Caco-2 (cell line): Measurements from ENCODE around the gene NEK7. TPM values are rescaled to one million over a fixed set of nuclear protein-coding genes. Genes with fewer than 3 reads are reported as not detected.

Experiments used
- BruUV-seq: library from RNA; stranded (reverse); fragments of 400-500 nt; replicated peaks from 2 replicates; lab custom pipeline; 2021; lab: Mats Ljungman, UMichigan
- CTCF ChIA-PET: fragments of 300-600 bp; sonication (Branson Sonifier 250); formaldehyde crosslinking; loops from one replicate; lab custom pipeline; 2022; ENCODE audit warnings: antibody characterized with exemption; lab: Charles Lee
- POLR2A ChIA-PET: fragments of 300-600 bp; sonication (Branson Sonifier 250); formaldehyde crosslinking; loops from one replicate; lab custom pipeline; 2022; ENCODE audit warnings: antibody characterized with exemption; lab: Charles Lee
- DNase-seq, 2 experiments: peaks; one replicate each; pipeline versions ENCODE4 v3.0.0 to v3.0.0-alpha.2; 2020 to 2022
- H3K27me3 ChIP-seq: replicated peaks from 2 replicates; pipeline ENCODE4 v1.6.0; 2011; ENCODE audit warnings: low read length; ENCODE audit not compliant: control insufficient read depth, insufficient read depth
- H3K36me3 ChIP-seq: 2 replicates; pipeline ENCODE4 v1.5.1; 2011; ENCODE audit warnings: low read length; ENCODE audit not compliant: control insufficient read depth, insufficient read depth
- H3K4me1 ChIP-seq: fragments of 250-450 bp; sonication (Bioruptor Pico); 2 replicates; pipeline ENCODE4 v1.5.1; 2020; ENCODE audit warnings: mild to moderate bottlenecking
- H3K4me3 ChIP-seq: 2 replicates; pipeline ENCODE4 v1.5.1; 2011; ENCODE audit warnings: low read depth, mild to moderate bottlenecking, control low read depth, low read length
- H3K9me3 ChIP-seq: fragments of 250-450 bp; sonication (Bioruptor Pico); 2 replicates; pipeline ENCODE4 v1.5.1; 2020; ENCODE audit warnings: mild to moderate bottlenecking, moderate library complexity
- H3K27ac Mint-ChIP-seq: one replicate; pipeline ENCODE4 v1.8.0; 2022; ENCODE audit warnings: mixed read lengths; ENCODE audit not compliant: unreplicated experiment
- H3K27me3 Mint-ChIP-seq: one replicate; pipeline ENCODE4 v1.8.0; 2022; ENCODE audit warnings: mixed read lengths; ENCODE audit not compliant: insufficient read depth, unreplicated experiment
- H3K36me3 Mint-ChIP-seq: one replicate; pipeline ENCODE4 v1.8.0; 2022; ENCODE audit warnings: mild to moderate bottlenecking, mixed read lengths; ENCODE audit not compliant: insufficient read depth, unreplicated experiment
- H3K4me1 Mint-ChIP-seq: one replicate; pipeline ENCODE4 v1.8.0; 2022; ENCODE audit warnings: low read depth, mixed read lengths; ENCODE audit not compliant: unreplicated experiment
- H3K4me3 Mint-ChIP-seq: one replicate; pipeline ENCODE4 v1.8.0; 2022; ENCODE audit warnings: mild to moderate bottlenecking, moderate library complexity, mixed read lengths; ENCODE audit not compliant: unreplicated experiment
- H3K9me3 Mint-ChIP-seq: one replicate; pipeline ENCODE4 v1.8.0; 2022; ENCODE audit warnings: mixed read lengths; ENCODE audit not compliant: unreplicated experiment
- CTCF ChIP-seq, 2 experiments: fragments of 200-600 bp in 1 of 2; IDR thresholded peaks; 1 replicate in 1 of 2; 2 replicates in 1 of 2; pipeline versions ENCODE4 v1.5.1 to v1.8.0; 2011 to 2022; ENCODE audit warnings: antibody characterized with exemption in 1 of 2, control low read depth in 1 of 2, inconsistent platforms in 1 of 2, low read depth in 1 of 2, low read length in 1 of 2, mild to moderate bottlenecking in 1 of 2, moderate library complexity in 1 of 2; ENCODE audit not compliant: insufficient read depth in 1 of 2, severe bottlenecking in 1 of 2, unreplicated experiment in 1 of 2
- intact Hi-C: fragments of 100-400 bp; cut with micrococcal nuclease; formaldehyde crosslinking; loops from one replicate; pipeline ENCODE4 v1.10.0; 2022; ENCODE audit not compliant: unreplicated experiment
- total RNA-seq: library from RNA; stranded (reverse); gene quantifications from 2 replicates; pipeline ENCODE4 v1.2.3, GENCODE V29; 2022

Gene NEK7
- total RNA-seq, 1 experiment from 2014 or later, result 56.1 TPM

GRCh38 chr1:198326232-198326631 is 169.4 kb downstream of the NEK7 start:
- Mint-ChIP-seq H3K36me3 (peaks cover 4% of the 10 kb centered on the region), H3K4me1 (no peaks in the 10 kb centered on the region), H3K27ac (no peak overlapping the region), H3K4me3 (no peak overlapping the region), H3K9me3 (no peaks in the 10 kb centered on the region), H3K27me3 (peaks cover 3% of the 10 kb centered on the region)
- no TSS peak for BruUV-seq
- Histone ChIP-seq H3K4me3 (no peak overlapping the region), H3K9me3 (no peaks in the 10 kb centered on the region), H3K27me3 (no peaks in the 10 kb centered on the region), H3K4me1 (no peaks in the 10 kb centered on the region), H3K36me3 (no peaks in the 10 kb centered on the region)
- no peak for DNase-seq
- ChIA-PET POLR2A (no interaction called here), CTCF (no interaction called here)
- TF ChIP-seq CTCF (IDR thresholded peaks at IDR 0.05; ENCODE audit: insufficient read depth in 1 of 2, low read depth in 1 of 2, low read length in 1 of 2, severe bottlenecking in 1 of 2, unreplicated experiment in 1 of 2), result no peak
- intact Hi-C loops, result no loop called here

GRCh38 chr1:198326915-198327314 is 170.1 kb downstream of the NEK7 start:
- ChIA-PET POLR2A (no interaction called here), CTCF (no interaction called here)
- Mint-ChIP-seq H3K27me3 (peaks cover 3% of the 10 kb centered on the region), H3K4me1 (no peaks in the 10 kb centered on the region), H3K9me3 (no peaks in the 10 kb centered on the region), H3K36me3 (peaks cover 4% of the 10 kb centered on the region), H3K4me3 (no peak overlapping the region), H3K27ac (no peak overlapping the region)
- H3K4me3 ChIP-seq, result no peak overlapping the region
- BruUV-seq, result no TSS peak
- intact Hi-C loops, result no loop called here
- no peaks in the 10 kb centered on the region for H3K4me1 ChIP-seq
- no peak for DNase-seq
- TF ChIP-seq CTCF (IDR thresholded peaks at IDR 0.05; ENCODE audit: insufficient read depth in 1 of 2, low read depth in 1 of 2, low read length in 1 of 2, severe bottlenecking in 1 of 2, unreplicated experiment in 1 of 2), result no peak
- H3K27me3 ChIP-seq, result no peaks in the 10 kb centered on the region
- H3K36me3 ChIP-seq, result no peaks in the 10 kb centered on the region
- H3K9me3 ChIP-seq, result no peaks in the 10 kb centered on the region

- H3K27ac Mint-ChIP-seq, result no peak overlapping the region
- Histone ChIP-seq H3K27me3 (no peaks in the 10 kb centered on the region), H3K36me3 (no peaks in the 10 kb centered on the region), H3K4me3 (no peak overlapping the region), H3K4me1 (no peaks in the 10 kb centered on the region), H3K9me3 (no peaks in the 10 kb centered on the region)
- intact Hi-C loops, result no loop called here
- ChIA-PET CTCF (no interaction called here), POLR2A (no interaction called here)
- peaks cover 3% of the 10 kb centered on the region for H3K27me3 Mint-ChIP-seq
- TF ChIP-seq CTCF (IDR thresholded peaks at IDR 0.05; ENCODE audit: insufficient read depth in 1 of 2, low read depth in 1 of 2, low read length in 1 of 2, severe bottlenecking in 1 of 2, unreplicated experiment in 1 of 2), result no peak
- no peak for DNase-seq
- H3K36me3 Mint-ChIP-seq, result peaks cover 4% of the 10 kb centered on the region
- H3K9me3 Mint-ChIP-seq, result no peaks in the 10 kb centered on the region
- H3K4me1 Mint-ChIP-seq, result no peaks in the 10 kb centered on the region
- no TSS peak for BruUV-seq
- no peak overlapping the region for H3K4me3 Mint-ChIP-seq
These were observed 171.7 kb downstream of the NEK7 start for GRCh38 chr1:198328458-198329032.
